Kidney epithelial cell (primary cell): Measurements from ENCODE around the gene DOC2B. TPM values are rescaled to one million over a fixed set of nuclear protein-coding genes. Genes with fewer than 3 reads are reported as not detected.

Experiments
- DNase-seq: peaks from one replicate; pipeline ENCODE4 v3.0.0-alpha.2; 2010; ENCODE audit warnings: low read depth
- H3K27me3 ChIP-seq: 2 replicates; pipeline ENCODE4 v1.6.0; 2011; ENCODE audit warnings: low read length; ENCODE audit not compliant: control insufficient read depth, insufficient read depth
- H3K36me3 ChIP-seq: 2 replicates; pipeline ENCODE4 v1.5.1; 2011; ENCODE audit warnings: low read length; ENCODE audit not compliant: control insufficient read depth, insufficient read depth
- H3K4me3 ChIP-seq: 2 replicates; pipeline ENCODE4 v1.5.1; 2011; ENCODE audit warnings: low read depth, mild to moderate bottlenecking, control low read depth, low read length
- CTCF ChIP-seq: IDR thresholded peaks from 2 replicates; pipeline ENCODE4 v1.5.1; 2011; ENCODE audit warnings: mild to moderate bottlenecking, moderate library complexity, low read length, control low read depth, inconsistent platforms; ENCODE audit not compliant: insufficient read depth, poor library complexity, severe bottlenecking
- total RNA-seq: library from RNA; depleted of rRNA; stranded (reverse); fragments of >200 nt; gene quantifications from 2 replicates; pipeline ENCODE4 v1.2.3, GENCODE V29; 2015

The DOC2B gene
- total RNA-seq: 26.7 and 38.1 TPM in 2 replicates

GRCh38 chr17:181245-182049, at the start of gene DOC2B:
Gene DOC2B (minus strand): TSS chr17:181650. CDS start chr17:181479, 171 bp downstream.
- H3K36me3 ChIP-seq: peaks cover 1% of the 10 kb centered on the region

GRCh38 chr17:230395-230770, 48.9 kb upstream of the DOC2B start:
- Histone ChIP-seq H3K27me3 (no peaks in the 10 kb centered on the region), H3K36me3 (no peaks in the 10 kb centered on the region), H3K4me3 (no peak overlapping the region)
- DNase-seq: no peak
- no peak for TF ChIP-seq CTCF

More at GRCh38 chr17:181245-182049, at the start of gene DOC2B:
- Histone ChIP-seq H3K4me3 (peak within 1 kb of the TSS; percentile 62), H3K27me3 (peaks cover 2% of the 10 kb centered on the region)
- no peak for TF ChIP-seq CTCF
- DNase-seq: no peak

- no peak overlapping the region for H3K4me3 ChIP-seq
These were observed 48.4 kb upstream of the DOC2B start for GRCh38 chr17:229709-230394.

GRCh38 chr17:228951-229708, 47.7 kb upstream of the DOC2B start:
- Histone ChIP-seq H3K36me3 (no peaks in the 10 kb centered on the region), H3K4me3 (no peak overlapping the region), H3K27me3 (no peaks in the 10 kb centered on the region)
- no peak for TF ChIP-seq CTCF
- DNase-seq: no peak

More at GRCh38 chr17:229709-230394, 48.4 kb upstream of the DOC2B start:
- Histone ChIP-seq H3K27me3 (no peaks in the 10 kb centered on the region), H3K36me3 (no peaks in the 10 kb centered on the region)
- no peak for DNase-seq
- no peak for TF ChIP-seq CTCF

GRCh38 chr17:227946-228615, 46.6 kb upstream of the DOC2B start:
- DNase-seq: no peak
- Histone ChIP-seq H3K27me3 (no peaks in the 10 kb centered on the region), H3K36me3 (no peaks in the 10 kb centered on the region), H3K4me3 (no peak overlapping the region)
- TF ChIP-seq CTCF: no peak
